Activated CD4-positive, alpha-beta T cell treated with anti-CD3 and anti-CD28 coated beads, Interleukin-2, amount 10 ng/mL, durations not matched to agents 7 days and 5 days (primary cell): ENCODE measurements around the gene LHX4. TPM values are rescaled to one million over a fixed set of nuclear protein-coding genes. Genes with fewer than 3 reads are reported as not detected.

Source experiments
- CTCF ChIA-PET: fragments of 350-600 bp; sonication (Branson Sonifier 250); formaldehyde crosslinking; loops from one replicate; lab custom pipeline; 2021; ENCODE audit warnings: antibody characterized with exemption; lab: Charles Lee
- POLR2A ChIA-PET: fragments of 350-600 bp; sonication (Branson Sonifier 250); formaldehyde crosslinking; loops from one replicate; lab custom pipeline; 2021; ENCODE audit warnings: antibody characterized with exemption; lab: Charles Lee
- DNase-seq: peaks from one replicate; pipeline ENCODE4 v3.0.0-alpha.2; 2020
- H3K27ac Mint-ChIP-seq: one replicate; pipeline ENCODE4 v1.8.0; 2021; ENCODE audit warnings: mild to moderate bottlenecking, moderate library complexity, mixed read lengths
- H3K27me3 Mint-ChIP-seq: one replicate; pipeline ENCODE4 v1.8.0; 2021; ENCODE audit warnings: mixed read lengths
- H3K36me3 Mint-ChIP-seq: one replicate; pipeline ENCODE4 v1.8.0; 2021; ENCODE audit warnings: low read depth, mixed read lengths
- H3K4me1 Mint-ChIP-seq: one replicate; pipeline ENCODE4 v1.8.0; 2021; ENCODE audit warnings: mixed read lengths
- H3K4me3 Mint-ChIP-seq: one replicate; pipeline ENCODE4 v1.8.0; 2021; ENCODE audit warnings: mild to moderate bottlenecking, moderate library complexity, mixed read lengths
- H3K9me3 Mint-ChIP-seq: one replicate; pipeline ENCODE4 v1.8.0; 2021; ENCODE audit warnings: mixed read lengths
- total RNA-seq, 2 experiments: library from RNA; stranded (reverse); gene quantifications; one replicate each; pipeline ENCODE4 v1.2.3, GENCODE V29; 2021

The LHX4 gene
- total RNA-seq, 2 experiments from 2014 or later: not detected

GRCh38 chr1:180260541-180260940, 30.5 kb downstream of the LHX4 start:
- H3K36me3 Mint-ChIP-seq: no peaks in the 10 kb centered on the region

GRCh38 chr1:180261030-180261429, 31.0 kb downstream of the LHX4 start:
- Mint-ChIP-seq H3K4me3 (no peak overlapping the region), H3K4me1 (no peaks in the 10 kb centered on the region), H3K27me3 (peaks cover 3% of the 10 kb centered on the region), H3K27ac (no peak overlapping the region), H3K9me3 (no peaks in the 10 kb centered on the region), H3K36me3 (no peaks in the 10 kb centered on the region)
- no peak for DNase-seq
- ChIA-PET CTCF (interaction anchor here (0.6 to 1.6 kb wide), 4 partner anchors 8 to 54 kb away, joined by 3 to 8 read pairs (median 4); no protein-coding TSS in a partner anchor), POLR2A (no interaction called here)

More at GRCh38 chr1:180260541-180260940, 30.5 kb downstream of the LHX4 start:
- ChIA-PET CTCF (interaction anchor here (0.6 to 1.6 kb wide), 3 partner anchors 9 to 54 kb away, joined by 3 to 6 read pairs (median 3); no protein-coding TSS in a partner anchor), POLR2A (no interaction called here)
- no peaks in the 10 kb centered on the region for H3K9me3 Mint-ChIP-seq
- H3K27me3 Mint-ChIP-seq: peaks cover 3% of the 10 kb centered on the region
- H3K4me3 Mint-ChIP-seq: no peak overlapping the region
- no peak overlapping the region for H3K27ac Mint-ChIP-seq
- DNase-seq: no peak
- H3K4me1 Mint-ChIP-seq: no peaks in the 10 kb centered on the region

- CTCF ChIA-PET: interaction anchor here (0.8 to 1.2 kb wide), 2 partner anchors 9 to 12 kb away, joined by 3 to 8 read pairs; no protein-coding TSS in a partner anchor
- H3K9me3 Mint-ChIP-seq: no peaks in the 10 kb centered on the region
- no peaks in the 10 kb centered on the region for H3K4me1 Mint-ChIP-seq
- no peak overlapping the region for H3K27ac Mint-ChIP-seq
- H3K27me3 Mint-ChIP-seq: peaks cover 3% of the 10 kb centered on the region
- no peak for DNase-seq
- POLR2A ChIA-PET: no interaction called here
- H3K4me3 Mint-ChIP-seq: no peak overlapping the region
- H3K36me3 Mint-ChIP-seq: no peaks in the 10 kb centered on the region
Measured at GRCh38 chr1:180261524-180262155, 31.6 kb downstream of the LHX4 start.

GRCh38 chr1:180262628-180263488, 32.8 kb downstream of the LHX4 start:
- Mint-ChIP-seq H3K9me3 (no peaks in the 10 kb centered on the region), H3K36me3 (no peaks in the 10 kb centered on the region), H3K27ac (peak overlapping the region; percentile 46), H3K4me3 (no peak overlapping the region), H3K27me3 (peaks cover 3% of the 10 kb centered on the region), H3K4me1 (no peaks in the 10 kb centered on the region)
- DNase-seq: no peak
- CTCF ChIA-PET: interaction anchor here (0.6 to 0.9 kb wide), 2 partner anchors 9 to 29 kb away, joined by 3 to 4 read pairs; no protein-coding TSS in a partner anchor
- POLR2A ChIA-PET: no interaction called here

GRCh38 chr1:180264595-180264994, 34.5 kb downstream of the LHX4 start:
- H3K9me3 Mint-ChIP-seq: no peaks in the 10 kb centered on the region
- no peaks in the 10 kb centered on the region for H3K4me1 Mint-ChIP-seq
- no peak for DNase-seq
- no peaks in the 10 kb centered on the region for H3K36me3 Mint-ChIP-seq
- ChIA-PET POLR2A (no interaction called here), CTCF (no interaction called here)
- no peaks in the 10 kb centered on the region for H3K27me3 Mint-ChIP-seq
- H3K4me3 Mint-ChIP-seq: no peak overlapping the region
- H3K27ac Mint-ChIP-seq: no peak overlapping the region

GRCh38 chr1:180265201-180265600, 35.1 kb downstream of the LHX4 start:
- no peak overlapping the region for H3K4me3 Mint-ChIP-seq

GRCh38 chr1:180265871-180266270, 35.8 kb downstream of the LHX4 start:
- H3K4me1 Mint-ChIP-seq: no peaks in the 10 kb centered on the region
- ChIA-PET POLR2A (no interaction called here), CTCF (no interaction called here)
- no peaks in the 10 kb centered on the region for H3K36me3 Mint-ChIP-seq
- no peaks in the 10 kb centered on the region for H3K27me3 Mint-ChIP-seq
- no peak overlapping the region for H3K27ac Mint-ChIP-seq
- H3K9me3 Mint-ChIP-seq: no peaks in the 10 kb centered on the region
- H3K4me3 Mint-ChIP-seq: no peak overlapping the region
- no peak for DNase-seq

More at GRCh38 chr1:180265201-180265600, 35.1 kb downstream of the LHX4 start:
- H3K9me3 Mint-ChIP-seq: no peaks in the 10 kb centered on the region
- H3K36me3 Mint-ChIP-seq: no peaks in the 10 kb centered on the region
- DNase-seq: no peak
- no peaks in the 10 kb centered on the region for H3K4me1 Mint-ChIP-seq
- ChIA-PET CTCF (no interaction called here), POLR2A (no interaction called here)
- no peak overlapping the region for H3K27ac Mint-ChIP-seq
- H3K27me3 Mint-ChIP-seq: no peaks in the 10 kb centered on the region

GRCh38 chr1:180266275-180267210, 36.5 kb downstream of the LHX4 start:
- Mint-ChIP-seq H3K4me3 (no peak overlapping the region), H3K36me3 (no peaks in the 10 kb centered on the region), H3K27me3 (no peaks in the 10 kb centered on the region), H3K4me1 (no peaks in the 10 kb centered on the region), H3K9me3 (no peaks in the 10 kb centered on the region), H3K27ac (no peak overlapping the region)
- no peak for DNase-seq
- POLR2A ChIA-PET: no interaction called here
- CTCF ChIA-PET: interaction anchor here (1.1 to 1.3 kb wide), 2 partner anchors 11 to 13 kb away, joined by 3 read pairs; no protein-coding TSS in a partner anchor

GRCh38 chr1:180267211-180267561, 37.1 kb downstream of the LHX4 start:
- POLR2A ChIA-PET: no interaction called here
- Mint-ChIP-seq H3K27me3 (no peaks in the 10 kb centered on the region), H3K9me3 (no peaks in the 10 kb centered on the region), H3K36me3 (no peaks in the 10 kb centered on the region), H3K27ac (no peak overlapping the region), H3K4me1 (no peaks in the 10 kb centered on the region), H3K4me3 (no peak overlapping the region)
- CTCF ChIA-PET: interaction anchor here (1.1 to 1.3 kb wide), 2 partner anchors 10 to 14 kb away, joined by 3 read pairs; no protein-coding TSS in a partner anchor
- DNase-seq: no peak

GRCh38 chr1:180267761-180268555, 37.9 kb downstream of the LHX4 start:
- no peak overlapping the region for H3K27ac Mint-ChIP-seq
- H3K4me3 Mint-ChIP-seq: no peak overlapping the region
- ChIA-PET POLR2A (no interaction called here), CTCF (interaction anchor here (0.6 to 1.3 kb wide), 3 partner anchors 9 to 1141 kb away, joined by 3 read pairs; no protein-coding TSS in a partner anchor)
- no peaks in the 10 kb centered on the region for H3K27me3 Mint-ChIP-seq
- H3K9me3 Mint-ChIP-seq: no peaks in the 10 kb centered on the region
- H3K36me3 Mint-ChIP-seq: no peaks in the 10 kb centered on the region
- no peaks in the 10 kb centered on the region for H3K4me1 Mint-ChIP-seq
- DNase-seq: no peak

GRCh38 chr1:180268556-180269075, 38.6 kb downstream of the LHX4 start:
- H3K4me1 Mint-ChIP-seq: no peaks in the 10 kb centered on the region
- H3K36me3 Mint-ChIP-seq: peaks cover 2% of the 10 kb centered on the region
- H3K27ac Mint-ChIP-seq: no peak overlapping the region
- H3K27me3 Mint-ChIP-seq: no peaks in the 10 kb centered on the region
- DNase-seq: no peak
- H3K9me3 Mint-ChIP-seq: no peaks in the 10 kb centered on the region
- no peak overlapping the region for H3K4me3 Mint-ChIP-seq
- CTCF ChIA-PET: no interaction called here
- POLR2A ChIA-PET: no interaction called here
